GM19023 (cell line): Measurements from ENCODE around the gene BMP8B.
"Not testable (repeated sequence)": the region's sequence is repeated elsewhere in the genome, so short reads cannot be mapped to it uniquely, and the experiment has no call there.

Source experiments
- ATAC-seq: cut with Tn5 transposase; IDR thresholded peaks from one replicate; pipeline ENCODE4 v1.9.1; 2021; ENCODE audit warnings: mild to moderate bottlenecking, moderate library complexity; ENCODE audit not compliant: unreplicated experiment

Gene BMP8B

DNA sequence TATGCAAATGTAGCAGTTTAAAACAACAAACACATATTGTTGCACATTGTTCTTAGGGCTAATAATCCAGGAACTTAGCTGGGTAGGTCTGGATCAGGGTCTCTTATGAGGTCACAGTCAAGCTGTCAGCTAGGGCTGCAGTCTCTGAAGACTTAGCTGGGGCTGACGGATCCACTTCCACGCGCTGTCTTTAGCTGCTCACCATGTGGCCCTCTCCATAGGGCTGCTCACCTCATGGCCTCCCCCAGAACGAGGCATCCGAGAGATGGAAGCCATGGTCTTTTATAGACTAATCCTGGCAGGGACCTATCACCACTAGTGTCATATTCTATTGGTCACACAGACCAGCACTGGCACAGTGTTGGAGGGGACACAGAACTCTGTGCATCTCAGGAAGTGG lies 8.8 kb downstream of the BMP8B start:
- ATAC-seq, result no peak

DNA sequence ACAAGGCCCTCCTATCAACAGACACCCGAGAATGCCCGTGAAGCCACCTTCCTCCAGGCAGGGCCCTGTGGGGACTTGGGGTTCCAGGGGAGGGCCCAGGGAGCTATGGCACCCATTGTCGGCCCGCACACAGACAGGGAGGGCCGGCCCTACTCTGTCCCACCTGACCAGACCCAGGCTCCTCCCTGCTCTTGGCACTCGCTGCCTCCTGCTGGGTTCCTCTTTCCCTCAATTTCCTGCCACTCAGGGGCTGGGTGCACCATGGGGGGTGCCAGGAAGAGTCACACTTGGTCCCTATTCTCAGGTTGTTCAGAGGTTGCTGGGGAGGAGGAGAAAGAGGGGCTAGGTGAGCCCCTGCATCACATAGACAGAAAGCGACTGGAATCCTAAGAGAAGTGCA lies 9.5 kb downstream of the BMP8B start:
- no peak for ATAC-seq

DNA sequence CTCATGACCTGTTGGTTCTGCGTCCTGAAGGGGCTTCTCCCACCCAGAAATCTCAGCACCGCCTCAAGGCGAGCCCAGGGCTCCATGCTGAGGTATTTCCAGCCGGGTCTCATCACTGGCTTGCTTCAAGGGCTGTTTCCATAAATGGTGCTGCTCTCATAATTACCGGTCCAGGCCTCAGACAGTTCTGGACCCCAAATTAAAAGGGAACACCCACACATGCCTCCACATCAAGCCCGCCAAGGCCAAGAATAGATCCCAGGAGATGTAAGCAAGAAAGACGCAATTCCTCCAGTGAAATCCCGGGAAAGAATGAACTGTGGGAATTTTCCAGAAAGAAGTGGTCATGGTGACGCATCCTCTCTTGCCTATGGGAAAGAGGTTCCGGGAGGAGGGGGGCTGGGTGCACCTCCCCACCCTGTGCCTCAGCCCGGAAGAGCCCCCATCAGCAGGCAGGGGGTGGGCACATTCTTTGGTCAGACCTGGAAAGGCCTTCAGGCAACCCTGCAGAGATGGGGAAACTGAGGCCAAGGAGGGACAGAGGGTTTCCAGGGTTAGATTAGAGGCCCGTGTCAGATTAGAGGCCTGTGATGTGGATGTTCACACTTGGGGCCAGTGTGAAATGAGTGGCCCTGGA lies 10.1 kb downstream of the BMP8B start:
- not testable (repeated sequence) for ATAC-seq

DNA sequence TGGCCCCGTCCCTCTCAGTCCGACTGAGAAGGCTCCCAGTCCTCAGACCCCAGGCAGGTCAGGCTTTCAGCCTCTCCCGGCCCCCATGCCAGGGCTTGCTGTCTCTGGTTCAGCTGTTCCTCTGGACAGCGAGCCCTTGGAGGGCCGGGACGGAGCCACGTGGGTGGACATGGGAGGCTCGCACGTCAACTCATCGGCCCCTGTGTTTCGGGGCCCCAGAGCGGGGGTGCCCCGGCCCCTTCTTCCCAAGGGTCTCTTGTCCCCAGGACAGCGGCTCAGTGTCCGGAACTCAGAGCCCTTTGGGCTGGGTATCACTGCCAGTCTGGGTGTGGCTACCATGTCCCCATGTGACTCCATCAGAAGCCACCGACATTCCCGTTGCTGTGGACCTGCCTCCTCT lies 10.8 kb downstream of the BMP8B start:
- ATAC-seq, result not testable (repeated sequence)

DNA sequence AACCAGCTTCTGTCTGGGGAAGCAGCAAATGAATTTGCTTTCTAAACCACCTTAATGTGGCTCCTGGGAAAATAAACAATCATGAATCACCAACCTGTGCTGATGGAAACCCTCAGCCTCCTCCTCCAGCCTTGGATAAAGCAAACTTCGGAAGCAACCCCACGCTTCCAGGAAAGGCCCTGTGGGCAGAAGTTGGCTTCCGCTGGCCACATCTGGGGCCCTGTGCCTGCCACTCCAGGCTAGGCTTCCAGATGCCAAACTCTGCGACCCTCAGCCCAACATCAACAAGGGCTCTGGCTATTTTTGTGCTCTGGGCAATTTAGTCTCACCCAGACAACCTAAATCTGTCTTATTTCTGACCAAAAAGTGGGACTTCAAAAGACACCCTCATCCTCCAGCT lies 11.4 kb downstream of the BMP8B start:
- no peak for ATAC-seq

DNA sequence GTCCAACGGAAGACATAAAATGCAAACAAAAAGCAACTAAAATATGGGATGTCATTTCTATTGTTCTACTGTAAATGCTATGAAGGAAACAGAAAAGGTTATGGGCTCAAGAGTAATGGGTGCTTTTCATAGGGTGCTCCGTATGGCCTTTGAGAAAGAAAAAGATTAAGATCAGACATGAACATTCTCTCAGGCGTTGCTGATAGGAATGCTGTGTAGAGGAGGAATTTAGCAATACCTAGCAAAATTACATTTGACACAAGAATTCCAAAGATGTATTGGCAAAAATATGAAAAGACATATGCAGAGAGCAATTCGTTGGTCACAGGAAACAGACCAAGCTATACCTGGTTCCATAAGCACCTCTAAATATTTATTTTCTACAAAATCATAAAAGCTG lies 11.8 kb downstream of the BMP8B start:
- no peak for ATAC-seq

DNA sequence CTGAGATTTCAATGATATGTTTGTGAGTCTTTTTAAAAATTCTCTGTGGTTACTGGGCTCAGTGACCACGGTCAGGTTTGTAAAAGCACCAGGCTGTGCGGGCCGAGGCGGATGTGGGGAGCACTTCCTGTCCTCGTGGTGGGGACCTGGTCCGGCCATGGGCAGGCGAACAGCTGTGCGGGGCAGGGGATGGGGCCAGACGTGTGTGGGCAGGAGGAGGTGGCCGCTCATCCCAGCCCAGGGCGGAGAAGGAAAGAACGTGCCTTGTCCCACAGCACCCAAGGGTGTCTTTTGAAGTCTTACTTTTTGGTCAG lies 12.3 kb downstream of the BMP8B start:
- ATAC-seq, result peak; percentile 66

DNA sequence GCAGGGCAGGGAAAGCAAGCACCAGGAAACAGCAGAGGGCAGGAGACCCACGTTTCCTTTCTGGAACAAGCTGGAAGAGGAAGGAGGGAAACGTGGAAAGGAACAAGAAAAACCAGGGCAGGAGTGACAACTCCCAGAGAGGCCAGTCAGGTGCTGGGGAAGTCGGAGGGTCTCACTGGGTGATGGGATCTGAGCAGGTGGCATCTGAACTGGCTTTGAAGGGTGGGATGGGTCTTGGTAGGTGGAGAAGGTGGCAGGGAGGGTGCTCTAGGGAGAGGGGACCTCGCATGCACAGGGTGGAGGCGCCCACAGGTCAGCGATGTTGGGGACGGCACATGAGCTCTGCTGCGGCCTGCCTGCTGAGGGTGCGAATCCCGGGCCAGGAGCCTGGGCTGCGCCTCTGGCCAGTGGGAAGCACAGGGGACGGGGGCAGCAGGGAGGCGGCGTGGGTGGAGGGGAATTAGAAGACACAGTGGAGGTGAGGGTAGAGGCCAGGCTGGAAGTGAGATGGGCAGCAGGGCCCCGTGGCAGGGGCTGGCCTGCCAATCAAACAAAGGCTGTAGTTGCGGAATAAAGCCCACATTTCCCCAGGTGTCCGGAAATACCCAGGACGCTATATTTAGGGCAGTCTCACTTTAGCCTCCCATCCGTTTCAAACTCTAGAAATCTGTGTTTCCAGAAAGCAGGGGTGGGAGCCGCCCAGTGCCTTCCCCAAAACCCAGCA lies 12.8 kb downstream of the BMP8B start:
- peak; percentile 36 for ATAC-seq

DNA sequence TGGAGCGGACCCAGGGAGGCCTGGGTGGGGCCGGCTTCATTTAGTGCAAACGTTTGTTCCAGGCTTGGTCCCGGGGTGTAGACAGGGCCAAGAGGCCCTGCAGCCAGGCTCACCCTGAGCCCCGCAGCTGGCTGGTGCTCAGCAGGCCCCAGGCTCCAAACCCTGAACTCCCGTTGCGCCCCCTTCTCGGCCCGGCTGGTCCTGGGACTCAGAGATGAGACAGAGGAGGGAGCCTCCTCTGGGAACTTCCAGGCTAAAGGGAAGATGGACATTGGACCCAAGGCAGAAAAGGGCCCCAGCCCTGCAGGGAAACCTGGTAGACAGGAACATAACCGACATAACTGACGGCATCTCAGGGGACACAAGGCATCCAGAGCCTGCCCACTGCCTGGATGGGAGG lies 13.5 kb downstream of the BMP8B start:
- ATAC-seq, result not testable (repeated sequence)

DNA sequence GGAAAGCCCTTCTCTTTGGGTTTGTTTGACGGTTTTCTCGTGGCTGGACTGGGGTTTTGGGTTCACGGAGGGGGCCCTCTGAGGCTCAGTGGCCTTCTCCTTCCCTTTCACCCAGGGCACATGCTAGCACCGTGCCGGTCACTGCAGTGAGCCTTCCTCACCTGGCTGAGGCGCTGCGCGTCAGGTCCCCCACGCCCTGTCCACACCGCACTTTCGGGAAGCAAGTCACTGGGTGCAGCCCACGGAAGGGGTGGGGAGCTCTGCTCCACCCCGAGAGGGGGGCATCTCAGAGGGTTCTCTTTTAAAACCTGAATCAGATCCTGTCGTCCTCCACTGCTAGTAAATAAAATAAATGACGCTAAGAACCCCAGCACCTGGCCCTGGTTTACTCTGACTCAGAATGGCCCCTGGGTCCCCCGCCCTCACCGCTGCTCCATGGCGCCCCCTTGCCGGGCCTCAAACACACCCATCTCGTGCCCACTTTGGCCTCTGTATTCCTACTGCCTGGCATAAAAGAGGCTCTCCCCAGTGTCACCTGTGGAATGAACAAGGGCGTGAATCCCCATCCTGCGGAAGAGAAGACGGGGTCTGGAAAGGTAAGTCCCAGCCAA lies 15.2 kb downstream of the BMP8B start:
- ATAC-seq, result not testable (repeated sequence)

DNA sequence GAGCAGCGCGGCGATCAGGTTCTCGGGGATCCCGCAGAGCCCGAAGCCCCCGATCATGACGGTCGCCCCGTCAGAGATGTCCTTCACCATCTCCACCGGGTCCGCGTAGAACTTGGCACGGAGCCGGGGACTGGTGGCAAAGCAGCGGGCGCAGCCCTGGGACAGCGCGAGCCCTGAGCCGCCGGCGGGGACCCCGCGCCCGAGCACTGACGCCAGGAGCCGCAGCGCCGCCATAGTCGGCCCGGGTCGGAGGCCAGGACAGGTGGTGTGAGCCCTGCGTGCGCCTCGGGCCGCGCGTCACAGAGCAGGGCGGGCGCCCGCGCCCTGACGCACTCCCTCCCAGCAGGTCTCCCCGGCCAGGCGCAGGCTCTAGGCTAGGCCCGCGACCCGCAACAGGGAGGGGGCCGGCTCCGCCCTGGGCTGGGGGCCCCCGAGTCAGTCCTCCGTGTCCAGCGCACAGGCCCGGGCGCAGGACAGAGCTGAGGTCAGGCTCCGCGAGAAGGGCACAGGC lies 17.6 kb downstream of the BMP8B start, which contains the start of gene OXCT2:
TSS of gene OXCT2 (minus strand) at position 327 of the 511 bp plus-strand sequence. CDS start at position 234, 93 bp downstream.
- not testable (repeated sequence) for ATAC-seq

DNA sequence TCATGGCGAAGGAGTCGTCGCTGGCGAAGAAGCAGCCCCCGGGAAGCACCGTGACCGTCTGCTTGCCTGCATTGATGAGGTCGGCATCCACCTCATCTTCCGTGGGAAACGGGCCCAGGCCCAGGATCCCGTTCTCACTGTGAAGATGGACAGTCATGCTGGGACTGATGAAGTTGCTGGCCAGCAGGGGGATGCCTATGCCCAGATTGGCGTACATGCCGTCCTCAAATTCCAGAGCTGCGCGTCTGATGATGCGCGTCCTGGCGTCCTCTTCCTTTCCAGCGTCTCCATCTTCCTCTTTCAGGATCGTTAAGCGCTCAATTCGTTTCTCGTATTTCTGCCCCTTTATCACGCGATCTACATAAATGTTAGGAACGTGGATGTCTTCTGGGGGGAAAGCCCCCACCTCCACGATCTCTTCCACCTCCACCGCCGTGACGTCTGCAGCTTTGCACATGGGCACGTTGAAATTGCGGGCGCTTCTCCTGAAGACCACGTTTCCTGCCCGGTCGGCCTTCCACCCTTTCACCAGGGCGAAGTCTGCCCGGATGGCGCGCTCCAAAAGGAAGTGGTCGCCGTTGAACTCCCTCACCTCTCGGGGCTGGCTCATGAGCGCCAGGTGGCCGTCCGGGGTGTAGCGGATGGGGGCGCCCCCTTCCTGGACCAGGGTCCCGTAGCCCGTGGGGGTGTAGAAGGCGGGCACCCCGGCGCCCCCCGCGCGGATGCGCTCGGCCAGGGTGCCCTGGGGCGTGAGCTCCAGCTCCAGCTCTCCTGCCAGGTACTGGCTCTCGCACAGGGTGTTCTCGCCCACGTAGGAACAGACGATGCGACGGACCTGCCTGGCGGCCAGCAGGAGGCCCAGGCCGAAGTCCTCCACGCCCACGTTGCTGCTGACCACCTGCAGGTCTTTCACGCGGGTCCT lies 18.3 kb downstream of the BMP8B start:
- ATAC-seq, result not testable (repeated sequence)

DNA sequence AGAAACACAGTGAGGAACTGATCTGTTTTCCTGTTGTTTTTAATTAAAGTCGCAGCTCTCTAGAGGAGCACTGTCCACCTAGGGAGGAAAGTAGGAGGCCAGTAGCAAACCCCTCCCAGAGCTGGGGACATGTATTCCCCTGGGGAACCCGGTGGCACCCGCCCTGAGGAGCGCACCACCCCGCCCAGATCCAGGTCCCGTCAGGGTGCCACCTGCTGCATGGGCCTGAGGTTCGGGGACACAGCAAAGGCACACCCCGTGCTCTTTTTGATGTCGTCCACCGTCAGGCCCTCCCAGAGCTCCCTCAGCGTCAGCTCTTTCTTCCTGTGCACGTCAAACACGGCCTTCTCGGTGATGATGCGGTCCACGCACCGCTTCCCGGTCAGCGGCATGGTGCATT lies 19.2 kb downstream of the BMP8B start:
- not testable (repeated sequence) for ATAC-seq

DNA sequence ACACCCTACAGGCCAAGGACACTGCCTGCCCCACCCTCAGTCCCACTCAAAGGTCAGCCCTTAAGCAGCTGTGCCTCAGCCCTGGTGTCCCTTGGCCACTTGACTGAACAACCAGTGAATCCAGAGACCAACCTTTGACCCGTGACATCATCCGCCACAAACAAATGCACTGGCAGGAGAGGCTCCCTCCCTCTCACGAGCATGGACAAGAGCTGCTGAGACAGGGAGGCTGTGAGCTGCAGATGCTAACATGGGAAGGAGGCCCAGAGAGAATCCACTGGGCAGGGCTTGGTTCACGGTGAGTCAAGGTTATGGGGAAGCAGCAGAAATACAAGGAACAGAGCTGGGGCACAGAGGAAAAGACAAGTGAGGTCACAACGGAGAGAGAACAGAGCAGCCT lies 22.2 kb downstream of the BMP8B start:
- not testable (repeated sequence) for ATAC-seq

DNA sequence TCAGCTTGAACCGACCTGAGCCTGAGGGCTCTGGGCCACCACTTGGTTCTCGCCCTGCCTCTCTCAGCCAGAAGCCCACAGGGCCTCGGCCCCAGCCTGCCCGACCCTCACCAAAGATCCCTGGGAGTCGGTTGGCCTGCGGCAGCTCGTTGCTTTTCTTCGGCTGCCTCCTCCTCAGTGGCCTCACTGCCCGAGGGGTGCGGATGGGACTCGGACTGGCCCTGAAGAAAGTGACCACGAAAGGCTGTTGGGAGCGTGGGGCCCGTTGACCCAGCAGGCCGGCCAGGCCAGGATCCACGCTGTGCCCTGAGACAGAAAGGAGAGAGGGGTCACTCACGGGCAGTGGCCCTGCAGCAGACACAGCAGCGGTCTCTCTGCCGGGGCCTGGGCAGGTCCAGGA lies 24.2 kb downstream of the BMP8B start:
- ATAC-seq, result not testable (repeated sequence)

DNA sequence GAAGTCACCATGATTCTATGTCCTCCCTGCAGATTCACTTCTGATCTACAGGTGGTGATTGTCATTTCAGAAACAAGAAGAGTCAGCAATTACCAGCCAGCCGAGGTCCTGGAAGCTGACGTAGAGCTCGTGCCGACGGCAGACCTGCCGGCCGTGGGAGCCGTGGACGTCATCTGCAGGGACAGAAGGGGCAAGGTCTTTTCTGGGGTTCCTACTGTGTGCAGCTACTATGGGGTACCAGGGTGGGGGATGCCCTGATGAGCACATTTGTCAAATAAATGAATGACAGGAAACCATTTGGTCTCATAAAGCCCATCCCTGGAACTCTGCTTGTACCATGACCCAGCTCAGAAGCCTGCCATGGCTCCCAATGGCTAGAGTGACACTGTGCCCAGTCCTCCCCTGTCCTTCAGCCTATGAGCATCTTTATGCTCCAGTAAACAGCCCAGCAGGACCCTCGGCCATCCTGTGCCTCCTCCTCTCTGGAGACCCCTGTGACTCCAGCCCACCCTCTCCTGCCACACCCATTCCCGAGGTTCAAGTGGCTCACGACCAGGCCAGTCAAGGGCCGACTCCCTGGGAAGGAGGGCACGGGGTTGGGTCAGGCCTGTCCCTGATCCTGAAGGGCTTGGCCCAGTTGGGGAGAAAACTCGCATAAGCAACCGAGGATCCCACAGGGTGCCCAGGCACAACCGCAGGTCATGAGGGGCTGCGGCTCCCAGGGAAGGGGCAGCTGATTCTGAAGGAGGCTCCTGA lies 24.9 kb downstream of the BMP8B start:
- ATAC-seq, result not testable (repeated sequence)

DNA sequence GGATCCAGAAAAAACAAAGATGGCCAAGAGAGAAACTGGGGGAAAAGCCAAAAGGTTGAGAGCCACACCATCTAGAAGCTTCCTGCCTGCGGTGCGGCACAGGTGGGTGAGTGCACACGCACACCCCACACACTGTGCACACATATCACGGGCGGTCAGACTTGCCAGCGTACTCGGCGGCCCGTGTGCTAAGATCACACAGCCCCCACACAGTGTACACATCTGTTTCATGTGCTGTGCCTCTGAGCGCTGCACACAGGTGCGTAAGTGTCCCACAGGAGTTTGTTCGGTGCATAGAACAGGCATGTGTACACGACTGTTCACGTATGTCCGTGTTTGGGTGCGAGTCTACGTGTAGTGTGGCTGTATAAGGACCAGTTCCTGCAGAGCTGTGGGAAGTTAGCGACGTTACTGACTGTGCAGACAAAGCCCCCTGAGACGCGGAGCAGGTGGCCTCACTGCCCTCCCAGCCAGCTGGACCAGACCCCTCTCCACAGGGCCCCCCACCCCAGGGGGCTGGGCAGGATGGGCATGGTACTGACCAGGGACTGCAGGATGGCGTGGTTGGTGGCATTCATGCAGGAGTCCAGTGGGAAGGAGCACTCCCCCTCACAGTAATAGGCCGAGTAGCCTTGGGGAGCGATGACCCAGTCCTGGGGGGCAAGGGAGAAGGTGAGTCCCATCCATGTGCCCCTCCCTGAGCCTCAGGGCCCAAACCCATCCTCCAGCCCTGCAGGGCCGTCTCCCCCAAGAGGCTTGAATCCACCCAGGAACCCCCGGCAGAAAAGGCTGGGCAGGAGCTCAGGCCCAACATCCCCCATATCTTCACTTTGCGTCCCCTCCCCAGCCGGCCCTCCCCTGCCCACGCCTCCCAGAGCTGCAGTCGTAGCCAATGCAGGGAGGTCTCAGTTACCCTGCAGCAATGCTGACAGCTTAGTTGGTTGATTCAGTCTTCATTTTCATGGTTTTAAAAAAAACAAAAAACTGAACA lies 25.8 kb downstream of the BMP8B start:
- ATAC-seq, result no peak

DNA sequence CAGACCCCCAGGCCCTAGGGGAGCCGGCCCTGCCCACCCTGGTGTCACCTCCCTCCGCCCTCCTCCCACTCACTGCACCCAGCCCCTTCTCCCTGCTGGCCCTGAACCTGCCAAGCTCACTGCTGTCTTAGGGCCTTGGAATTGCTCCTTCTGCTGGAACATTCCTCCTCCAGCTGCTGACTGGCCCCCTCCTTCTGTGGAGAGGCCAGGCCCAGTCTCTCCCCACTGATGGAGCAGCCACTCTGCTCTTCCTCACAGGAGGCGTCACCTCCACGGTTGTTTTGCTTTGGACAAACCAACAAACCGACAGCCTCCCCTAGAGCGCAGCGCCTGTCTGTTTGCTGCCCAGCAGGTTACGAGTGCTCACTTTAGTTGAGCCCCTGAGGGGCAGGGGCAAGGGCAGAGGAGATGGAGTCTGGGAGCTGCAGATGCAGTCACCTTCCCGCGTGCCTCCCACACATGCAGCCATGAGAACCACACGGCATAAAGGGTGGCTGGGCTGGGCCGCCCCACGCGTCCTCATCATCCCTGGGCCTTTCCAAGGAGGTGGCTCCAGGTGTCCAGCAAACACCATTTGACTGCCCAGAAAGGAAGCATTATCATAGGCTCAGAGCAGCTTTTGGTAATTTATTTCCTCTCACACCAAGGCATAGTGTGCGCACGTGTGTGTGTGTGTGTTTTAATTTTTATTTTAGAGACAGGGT lies 27.0 kb downstream of the BMP8B start:
- ATAC-seq, result no peak
